Measurements from ENCODE around the gene EPGN.

EPGN gene

GRCh38 chr4:74364652-74365491 is 56.6 kb downstream of the EPGN start, which contains the start of gene EREG (continued):
- peak; percentile 32; the same call in 1 of the 2 replicates for TF ChIP-seq ZBTB20 (tag by site-specific recombination; IDR thresholded peaks at IDR 0.05)
- TF ChIP-seq WT1 (tag by site-specific recombination; IDR thresholded peaks at IDR 0.05) = no peak
- TF ChIP-seq, protein P1, sequence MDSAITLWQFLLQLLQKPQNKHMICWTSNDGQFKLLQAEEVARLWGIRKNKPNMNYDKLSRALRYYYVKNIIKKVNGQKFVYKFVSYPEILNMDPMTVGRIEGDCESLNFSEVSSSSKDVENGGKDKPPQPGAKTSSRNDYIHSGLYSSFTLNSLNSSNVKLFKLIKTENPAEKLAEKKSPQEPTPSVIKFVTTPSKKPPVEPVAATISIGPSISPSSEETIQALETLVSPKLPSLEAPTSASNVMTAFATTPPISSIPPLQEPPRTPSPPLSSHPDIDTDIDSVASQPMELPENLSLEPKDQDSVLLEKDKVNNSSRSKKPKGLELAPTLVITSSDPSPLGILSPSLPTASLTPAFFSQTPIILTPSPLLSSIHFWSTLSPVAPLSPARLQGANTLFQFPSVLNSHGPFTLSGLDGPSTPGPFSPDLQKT (IDR thresholded peaks at IDR 0.05; ENCODE audit: borderline replicate concordance, low read depth, low read length) = no peak
- no peak for TF ChIP-seq REST (tag by site-specific recombination; IDR thresholded peaks at IDR 0.05)
- no peak for TF ChIP-seq ZNF37A (tag by site-specific recombination; IDR thresholded peaks at IDR 0.05)
- TF ChIP-seq, protein P2, sequence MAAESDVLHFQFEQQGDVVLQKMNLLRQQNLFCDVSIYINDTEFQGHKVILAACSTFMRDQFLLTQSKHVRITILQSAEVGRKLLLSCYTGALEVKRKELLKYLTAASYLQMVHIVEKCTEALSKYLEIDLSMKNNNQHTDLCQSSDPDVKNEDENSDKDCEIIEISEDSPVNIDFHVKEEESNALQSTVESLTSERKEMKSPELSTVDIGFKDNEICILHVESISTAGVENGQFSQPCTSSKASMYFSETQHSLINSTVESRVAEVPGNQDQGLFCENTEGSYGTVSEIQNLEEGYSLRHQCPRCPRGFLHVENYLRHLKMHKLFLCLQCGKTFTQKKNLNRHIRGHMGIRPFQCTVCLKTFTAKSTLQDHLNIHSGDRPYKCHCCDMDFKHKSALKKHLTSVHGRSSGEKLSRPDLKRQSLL (tag by site-specific recombination; IDR thresholded peaks at IDR 0.05) = no peak
- TF ChIP-seq GLI2 (tag by site-specific recombination; IDR thresholded peaks at IDR 0.05; ENCODE audit: borderline replicate concordance, low read depth) = no peak
- TF ChIP-seq OVOL3 (tag by site-specific recombination; IDR thresholded peaks at IDR 0.05) = no peak
- TF ChIP-seq ZNF514 (tag by site-specific recombination; IDR thresholded peaks at IDR 0.05) = no peak
- TF ChIP-seq OSR2 (tag by site-specific recombination; IDR thresholded peaks at IDR 0.05) = no peak
- TF ChIP-seq, protein P3, sequence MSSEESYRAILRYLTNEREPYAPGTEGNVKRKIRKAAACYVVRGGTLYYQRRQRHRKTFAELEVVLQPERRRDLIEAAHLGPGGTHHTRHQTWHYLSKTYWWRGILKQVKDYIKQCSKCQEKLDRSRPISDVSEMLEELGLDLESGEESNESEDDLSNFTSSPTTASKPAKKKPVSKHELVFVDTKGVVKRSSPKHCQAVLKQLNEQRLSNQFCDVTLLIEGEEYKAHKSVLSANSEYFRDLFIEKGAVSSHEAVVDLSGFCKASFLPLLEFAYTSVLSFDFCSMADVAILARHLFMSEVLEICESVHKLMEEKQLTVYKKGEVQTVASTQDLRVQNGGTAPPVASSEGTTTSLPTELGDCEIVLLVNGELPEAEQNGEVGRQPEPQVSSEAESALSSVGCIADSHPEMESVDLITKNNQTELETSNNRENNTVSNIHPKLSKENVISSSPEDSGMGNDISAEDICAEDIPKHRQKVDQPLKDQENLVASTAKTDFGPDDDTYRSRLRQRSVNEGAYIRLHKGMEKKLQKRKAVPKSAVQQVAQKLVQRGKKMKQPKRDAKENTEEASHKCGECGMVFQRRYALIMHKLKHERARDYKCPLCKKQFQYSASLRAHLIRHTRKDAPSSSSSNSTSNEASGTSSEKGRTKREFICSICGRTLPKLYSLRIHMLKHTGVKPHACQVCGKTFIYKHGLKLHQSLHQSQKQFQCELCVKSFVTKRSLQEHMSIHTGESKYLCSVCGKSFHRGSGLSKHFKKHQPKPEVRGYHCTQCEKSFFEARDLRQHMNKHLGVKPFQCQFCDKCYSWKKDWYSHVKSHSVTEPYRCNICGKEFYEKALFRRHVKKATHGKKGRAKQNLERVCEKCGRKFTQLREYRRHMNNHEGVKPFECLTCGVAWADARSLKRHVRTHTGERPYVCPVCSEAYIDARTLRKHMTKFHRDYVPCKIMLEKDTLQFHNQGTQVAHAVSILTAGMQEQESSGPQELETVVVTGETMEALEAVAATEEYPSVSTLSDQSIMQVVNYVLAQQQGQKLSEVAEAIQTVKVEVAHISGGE (tag by site-specific recombination; conservative IDR thresholded peaks at IDR 0.05; ENCODE audit: low read depth) = 0 out of 2 replicates have a peak, but pooled peaks have one; percentile 24
- TF ChIP-seq ZNF488 (tag by site-specific recombination; IDR thresholded peaks at IDR 0.05) = no peak
- peak; percentile 20; the same call in 1 of the 2 replicates for TF ChIP-seq ZNF600 (tag by site-specific recombination; IDR thresholded peaks at IDR 0.05)
- 0 out of 2 replicates have a peak, but pooled peaks have one; percentile 21 for TF ChIP-seq ZBTB17 (tag by site-specific recombination; IDR thresholded peaks at IDR 0.05)
- TF ChIP-seq ZBTB8A (tag by site-specific recombination; IDR thresholded peaks at IDR 0.05) = 0 out of 2 replicates have a peak, but pooled peaks have one; percentile 25
- no peak for TF ChIP-seq ZNF837 (tag by site-specific recombination; IDR thresholded peaks at IDR 0.05)
- no peak for TF ChIP-seq TRIM28 (IDR thresholded peaks at IDR 0.05; ENCODE audit: borderline replicate concordance, low read length)
- TF ChIP-seq ZSCAN16 (tag by site-specific recombination; IDR thresholded peaks at IDR 0.05) = no peak
- no peak for TF ChIP-seq ZNF501 (tag by site-specific recombination; IDR thresholded peaks at IDR 0.05)
- TF ChIP-seq ZNF2 (tag by site-specific recombination; IDR thresholded peaks at IDR 0.05) = no peak
- TF ChIP-seq ZNF777 (tag by site-specific recombination; IDR thresholded peaks at IDR 0.05; ENCODE audit: borderline replicate concordance) = no peak
- TF ChIP-seq ZBTB26 (tag by site-specific recombination; optimal IDR thresholded peaks at IDR 0.05) = peak; percentile 57
- no peak for TF ChIP-seq ZBTB48 (tag by site-specific recombination; IDR thresholded peaks at IDR 0.05)
- TF ChIP-seq, protein P4, sequence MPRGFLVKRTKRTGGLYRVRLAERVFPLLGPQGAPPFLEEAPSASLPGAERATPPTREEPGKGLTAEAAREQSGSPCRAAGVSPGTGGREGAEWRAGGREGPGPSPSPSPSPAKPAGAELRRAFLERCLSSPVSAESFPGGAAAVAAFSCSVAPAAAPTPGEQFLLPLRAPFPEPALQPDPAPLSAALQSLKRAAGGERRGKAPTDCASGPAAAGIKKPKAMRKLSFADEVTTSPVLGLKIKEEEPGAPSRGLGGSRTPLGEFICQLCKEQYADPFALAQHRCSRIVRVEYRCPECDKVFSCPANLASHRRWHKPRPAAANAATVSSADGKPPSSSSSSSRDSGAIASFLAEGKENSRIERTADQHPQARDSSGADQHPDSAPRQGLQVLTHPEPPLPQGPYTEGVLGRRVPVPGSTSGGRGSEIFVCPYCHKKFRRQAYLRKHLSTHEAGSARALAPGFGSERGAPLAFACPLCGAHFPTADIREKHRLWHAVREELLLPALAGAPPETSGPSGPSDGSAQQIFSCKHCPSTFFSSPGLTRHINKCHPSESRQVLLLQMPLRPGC (tag by site-specific recombination; IDR thresholded peaks at IDR 0.05) = no peak
- TF ChIP-seq ZFP3 (tag by site-specific recombination; IDR thresholded peaks at IDR 0.05; ENCODE audit: low read depth) = no peak
- TF ChIP-seq ZNF561 (tag by site-specific recombination; IDR thresholded peaks at IDR 0.05; ENCODE audit: borderline replicate concordance) = no peak

All from HEK293 (cell line).